HG03108 (cell line): ENCODE data around the gene ATP1A4.

Source experiments
- ATAC-seq: cut with Tn5 transposase; IDR thresholded peaks from one replicate; pipeline ENCODE4 v1.9.1; 2021; ENCODE audit warnings: moderate library complexity; ENCODE audit not compliant: unreplicated experiment

ATP1A4 gene

DNA sequence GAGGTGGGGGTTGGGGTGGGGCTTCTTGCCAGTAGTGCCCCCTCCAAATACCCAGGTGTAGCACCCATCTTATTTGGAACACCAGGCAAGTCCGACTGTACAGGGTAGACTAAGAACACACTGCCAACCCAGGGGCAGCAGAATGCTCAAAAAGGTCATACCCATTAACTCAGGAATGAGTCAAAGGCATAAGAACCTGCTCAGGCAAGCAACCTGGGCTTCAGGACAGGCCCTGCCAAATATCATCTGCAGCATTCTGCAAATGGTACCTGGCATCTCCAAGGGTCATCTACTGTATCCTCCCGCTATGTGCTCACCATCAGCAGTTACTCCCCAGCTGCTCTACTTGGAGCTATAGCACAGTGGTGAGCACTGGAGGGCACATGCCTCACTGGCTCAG is 73.2 kb downstream of the ATP1A4 start:
- ATAC-seq: no peak

DNA sequence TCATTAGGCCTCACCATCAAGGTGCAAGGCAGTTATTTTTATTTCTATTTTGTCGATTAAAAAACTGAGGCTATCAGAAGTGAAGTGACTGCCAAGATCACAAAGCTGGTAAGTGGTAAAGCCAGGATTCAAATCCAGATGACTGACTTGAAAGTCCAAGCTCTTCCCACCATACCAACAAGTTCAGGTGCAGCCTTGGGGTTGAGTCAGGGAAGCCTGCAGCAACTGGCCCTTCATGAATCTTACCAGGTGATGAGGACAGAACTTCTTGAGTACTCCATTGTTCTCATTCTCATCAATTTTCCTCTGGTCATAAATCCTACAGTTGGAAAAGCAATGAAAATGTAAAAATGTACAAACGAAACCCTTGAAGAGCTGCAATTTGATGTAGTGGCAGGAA is 73.9 kb downstream of the ATP1A4 start:
- ATAC-seq: no peak

GRCh38 chr1:160226623-160227022 is 75.2 kb downstream of the ATP1A4 start:
- ATAC-seq: no peak

- ATAC-seq: no peak
Observed at GRCh38 chr1:160227034-160227433, 75.6 kb downstream of the ATP1A4 start.

- ATAC-seq: no peak
Observed at GRCh38 chr1:160227561-160227960, 76.2 kb downstream of the ATP1A4 start.

DNA sequence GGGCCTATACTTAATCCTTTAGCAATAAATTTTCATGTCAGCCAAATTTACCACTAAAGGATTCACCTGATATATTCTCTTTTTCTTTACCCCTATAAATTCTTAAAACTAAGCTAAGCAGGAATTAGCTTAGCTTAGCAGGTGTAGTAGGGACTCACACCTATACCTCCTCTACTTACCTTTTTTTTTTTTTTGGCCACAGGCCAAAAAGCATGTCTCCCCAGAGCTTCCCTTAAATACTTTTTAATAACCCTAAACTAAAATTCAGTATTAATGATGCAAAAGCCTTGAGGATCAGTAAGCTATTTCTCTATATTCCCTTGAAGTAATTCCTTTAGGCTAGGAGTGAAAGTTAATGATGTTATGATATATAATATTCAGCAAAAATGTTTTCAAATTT is 77.0 kb downstream of the ATP1A4 start:
- ATAC-seq: no peak

GRCh38 chr1:160232911-160233310 is 81.5 kb downstream of the ATP1A4 start:
- no peak for ATAC-seq
